Upper lobe of left lung (tissue), 4 donors: ENCODE results near the gene RAPH1.

ENCODE experiments used
- CTCF ChIP-seq, 6 experiments: fragments of 450-650 bp in 4 of 6; fragments of 200-600 bp in 2 of 6; sonication (generic) in 2 of 6; IDR thresholded peaks; one replicate each; pipeline ENCODE4 v1.5.1; 2016 to 2019; ENCODE audit warnings: antibody characterized with exemption in 6 of 6
- POLR2A ChIP-seq, 4 donors: fragments of 450-650 bp; IDR thresholded peaks; one replicate each; pipeline ENCODE4 v1.5.1; 2016 to 2017; ENCODE audit warnings: antibody characterized with exemption in 4 of 4, mild to moderate bottlenecking in 2 of 4

GRCh38 chr2:203359450-203359849 is 175.7 kb downstream of the RAPH1 start:
- TF ChIP-seq CTCF (IDR thresholded peaks at IDR 0.05) (no peak), POLR2A (IDR thresholded peaks at IDR 0.05) (no peak)
